ENCODE measurements around the gene GJA1.

DNA sequence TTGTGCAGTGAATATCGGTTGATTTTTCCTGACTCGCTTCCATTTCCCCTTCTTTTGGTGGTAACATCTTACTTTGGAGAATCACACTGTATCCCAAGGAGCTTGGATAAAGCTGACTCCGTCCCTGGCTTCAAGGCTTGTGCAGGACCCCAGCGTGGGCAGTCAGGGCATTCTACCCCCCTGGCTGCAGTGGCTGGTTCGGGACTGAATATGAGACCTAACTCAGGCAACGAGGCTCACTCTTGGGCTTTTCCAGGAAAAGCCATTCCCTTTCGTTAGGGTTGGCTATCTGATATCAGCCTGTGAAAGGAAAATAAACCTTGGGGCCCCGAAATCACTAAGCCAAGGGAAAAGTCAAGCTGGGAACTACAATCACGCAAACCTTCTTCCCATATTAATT lies 30.1 kb upstream of the GJA1 start:
- TF ChIP-seq CTCF (IDR thresholded peaks at IDR 0.05) (no peak), ZFX (IDR thresholded peaks at IDR 0.05; ENCODE audit: borderline replicate concordance) (no peak)
